Tibial artery (tissue), 4 donors: ENCODE data around the gene LIN9.

ENCODE experiments used
- DNase-seq, 2 donors: peaks; one replicate each; pipeline ENCODE4 v3.0.0-alpha.2; 2019
- H3K27ac ChIP-seq, 2 donors: fragments of 200-600 bp; sonication (generic) in 1 of 2; 1 replicate in 1 of 2; 2 replicates in 1 of 2; pipeline ENCODE4 v1.5.1; 2018 to 2019; ENCODE audit warnings: mild to moderate bottlenecking in 1 of 2
- H3K27me3 ChIP-seq, 2 donors: fragments of 200-600 bp; sonication (generic) in 1 of 2; one replicate each; pipeline versions ENCODE4 v1.5.1 to v1.6.0; 2016 to 2019
- H3K36me3 ChIP-seq, 3 donors: fragments of 200-600 bp; sonication (generic) in 2 of 3; one replicate each; pipeline ENCODE4 v1.5.1; 2016 to 2019; ENCODE audit warnings: mild to moderate bottlenecking in 2 of 3
- H3K4me1 ChIP-seq, 4 donors: fragments of 200-600 bp; sonication (generic) in 2 of 4; 1 replicate in 3 of 4; 2 replicates in 1 of 4; pipeline ENCODE4 v1.5.1; 2016 to 2019
- H3K4me3 ChIP-seq, 2 donors: fragments of 200-600 bp; sonication (generic) in 1 of 2; 1 replicate in 1 of 2; 2 replicates in 1 of 2; pipeline ENCODE4 v1.5.1; 2018 to 2019; ENCODE audit warnings: mild to moderate bottlenecking in 2 of 2
- H3K9me3 ChIP-seq, 3 donors: fragments of 200-600 bp; sonication (generic) in 1 of 3; one replicate each; pipeline ENCODE4 v1.5.1; 2016 to 2019
- CTCF ChIP-seq, 2 experiments: fragments of 200-600 bp in 1 of 2; fragments of 450-650 bp in 1 of 2; IDR thresholded peaks; one replicate each; pipeline ENCODE4 v1.5.1; 2017 to 2019; ENCODE audit warnings: antibody characterized with exemption in 2 of 2, mild to moderate bottlenecking in 1 of 2, moderate library complexity in 1 of 2
- intact Hi-C: fragments of 100-400 bp; cut with DNase I; formaldehyde crosslinking; loops from one replicate; pipeline ENCODE4 v1.15.0; 2023; ENCODE audit warnings: low total_unique reads

The LIN9 gene

GRCh38 chr1:226351709-226352108, 42.7 kb upstream of the LIN9 start:
- H3K4me3 ChIP-seq, result no peak overlapping the region
- H3K36me3 ChIP-seq, result peaks cover 0 to 9% (median 0%) of the 10 kb centered on the region in 3 donors
- H3K4me1 ChIP-seq, result peaks cover 0 to 4% (median 0%) of the 10 kb centered on the region in 4 donors
- DNase-seq, result no peak
- H3K9me3 ChIP-seq, result no peaks in the 10 kb centered on the region
- no peak overlapping the region for H3K27ac ChIP-seq
- no peak for TF ChIP-seq CTCF (IDR thresholded peaks at IDR 0.05)
- intact Hi-C loops, result no loop called here
- H3K27me3 ChIP-seq, result peaks cover 0 to 5% of the 10 kb centered on the region in 2 donors

- no peak for DNase-seq
- Histone ChIP-seq H3K27me3 (peaks cover 0 to 5% of the 10 kb centered on the region in 2 donors), H3K4me1 (no peaks in the 10 kb centered on the region), H3K4me3 (no peak overlapping the region), H3K27ac (no peak overlapping the region), H3K9me3 (no peaks in the 10 kb centered on the region), H3K36me3 (no peaks in the 10 kb centered on the region)
- intact Hi-C loops, result no loop called here
- no peak for TF ChIP-seq CTCF (IDR thresholded peaks at IDR 0.05)
Observed at GRCh38 chr1:226350519-226350865, 41.5 kb upstream of the LIN9 start.

GRCh38 chr1:226349801-226350518, 41.0 kb upstream of the LIN9 start:
- no peaks in the 10 kb centered on the region for H3K36me3 ChIP-seq
- peaks cover 0 to 5% of the 10 kb centered on the region in 2 donors for H3K27me3 ChIP-seq
- H3K9me3 ChIP-seq, result no peaks in the 10 kb centered on the region
- no peaks in the 10 kb centered on the region for H3K4me1 ChIP-seq
- no peak for TF ChIP-seq CTCF (IDR thresholded peaks at IDR 0.05)
- no peak overlapping the region for H3K27ac ChIP-seq
- intact Hi-C loops, result no loop called here
- no peak for DNase-seq
- H3K4me3 ChIP-seq, result no peak overlapping the region

- Histone ChIP-seq H3K27me3 (peaks cover 0 to 5% of the 10 kb centered on the region in 2 donors), H3K4me1 (no peaks in the 10 kb centered on the region), H3K36me3 (no peaks in the 10 kb centered on the region), H3K27ac (no peak overlapping the region), H3K4me3 (no peak overlapping the region), H3K9me3 (no peaks in the 10 kb centered on the region)
- no peak for DNase-seq
- TF ChIP-seq CTCF (IDR thresholded peaks at IDR 0.05), result no peak
- intact Hi-C loops, result no loop called here
Observed at GRCh38 chr1:226349081-226349480, 40.1 kb upstream of the LIN9 start.

- Histone ChIP-seq H3K27me3 (peaks cover 0 to under 1% of the 10 kb centered on the region in 2 donors), H3K36me3 (no peaks in the 10 kb centered on the region), H3K27ac (no peak overlapping the region), H3K4me3 (no peak overlapping the region), H3K4me1 (no peaks in the 10 kb centered on the region), H3K9me3 (no peaks in the 10 kb centered on the region)
- no peak for TF ChIP-seq CTCF (IDR thresholded peaks at IDR 0.05)
- no peak for DNase-seq
- intact Hi-C loops, result no loop called here
Observed at GRCh38 chr1:226344441-226345259, 35.7 kb upstream of the LIN9 start.
